Measurements from ENCODE around the gene AGRP.
"Not testable (repeated sequence)": the region's sequence is repeated elsewhere in the genome, so short reads cannot be mapped to it uniquely, and the experiment has no call there.

AGRP gene

DNA sequence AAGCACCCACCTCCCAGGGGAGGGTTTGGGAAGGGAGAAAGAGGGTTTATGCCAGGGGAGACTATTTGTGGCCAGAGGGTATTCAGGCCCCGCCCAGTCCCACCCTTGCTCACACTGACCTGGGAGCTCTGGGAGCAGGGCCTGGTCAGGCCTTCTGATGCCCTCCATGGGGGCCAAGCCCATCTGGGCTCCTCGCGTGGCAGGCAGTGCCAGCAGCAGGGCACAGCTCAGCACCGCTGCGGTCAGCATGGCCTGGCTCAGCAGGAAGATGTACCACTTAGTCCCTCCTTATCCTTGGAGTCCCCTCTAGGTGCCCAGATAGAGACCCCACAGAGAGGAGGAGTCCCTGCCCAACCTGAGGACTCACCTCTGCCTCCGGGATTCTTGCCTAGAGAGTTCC, at the start of gene AGRP:
Gene AGRP, minus strand, starts transcription at position 398 of the 400 bp plus-strand sequence. Its CDS starts 149 bp downstream, at position 249.
- no peak for DNase-seq

GRCh38 chr16:67531247-67531646, 47.9 kb upstream of the AGRP start:
- peak; percentile 70 for DNase-seq

- DNase-seq: peak; percentile 65
These were observed 46.9 kb upstream of the AGRP start for GRCh38 chr16:67530013-67530939.

DNA sequence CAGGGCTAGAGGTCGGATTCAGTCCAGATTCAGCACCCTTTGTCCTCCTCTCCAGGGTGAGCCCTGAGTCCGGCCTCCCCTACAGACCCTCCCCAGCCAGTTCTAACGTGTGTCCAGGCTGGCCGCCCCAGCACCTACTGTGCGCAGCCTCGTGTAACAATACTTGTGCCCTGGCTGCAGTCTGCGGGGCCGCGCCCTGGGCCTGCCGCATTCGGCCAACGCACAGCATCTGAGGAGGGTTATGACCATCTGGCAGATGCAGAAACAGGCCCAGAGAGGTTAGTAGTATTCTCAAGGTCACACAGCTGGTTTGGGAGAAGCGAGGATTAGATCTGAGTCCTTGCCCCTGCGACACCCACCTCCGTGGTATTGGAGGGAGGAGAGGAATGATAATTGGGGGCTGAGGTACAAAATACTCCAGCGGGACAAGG, 46.2 kb upstream of the AGRP start:
- no peak for DNase-seq

- peak; percentile 44 for DNase-seq
These were observed 45.7 kb upstream of the AGRP start for GRCh38 chr16:67528870-67529581.

GRCh38 chr16:67528222-67528869, 45.0 kb upstream of the AGRP start, which contains the start of gene RIPOR1:
Gene RIPOR1 (plus strand): TSS chr16:67528829. CDS start chr16:67538447, 9,618 bp downstream.
- peak; percentile 54 for DNase-seq

- no peak for DNase-seq
These were observed 42.9 kb upstream of the AGRP start for GRCh38 chr16:67526149-67526791.

GRCh38 chr16:67525176-67525860, 42.0 kb upstream of the AGRP start:
- DNase-seq: no peak

DNA sequence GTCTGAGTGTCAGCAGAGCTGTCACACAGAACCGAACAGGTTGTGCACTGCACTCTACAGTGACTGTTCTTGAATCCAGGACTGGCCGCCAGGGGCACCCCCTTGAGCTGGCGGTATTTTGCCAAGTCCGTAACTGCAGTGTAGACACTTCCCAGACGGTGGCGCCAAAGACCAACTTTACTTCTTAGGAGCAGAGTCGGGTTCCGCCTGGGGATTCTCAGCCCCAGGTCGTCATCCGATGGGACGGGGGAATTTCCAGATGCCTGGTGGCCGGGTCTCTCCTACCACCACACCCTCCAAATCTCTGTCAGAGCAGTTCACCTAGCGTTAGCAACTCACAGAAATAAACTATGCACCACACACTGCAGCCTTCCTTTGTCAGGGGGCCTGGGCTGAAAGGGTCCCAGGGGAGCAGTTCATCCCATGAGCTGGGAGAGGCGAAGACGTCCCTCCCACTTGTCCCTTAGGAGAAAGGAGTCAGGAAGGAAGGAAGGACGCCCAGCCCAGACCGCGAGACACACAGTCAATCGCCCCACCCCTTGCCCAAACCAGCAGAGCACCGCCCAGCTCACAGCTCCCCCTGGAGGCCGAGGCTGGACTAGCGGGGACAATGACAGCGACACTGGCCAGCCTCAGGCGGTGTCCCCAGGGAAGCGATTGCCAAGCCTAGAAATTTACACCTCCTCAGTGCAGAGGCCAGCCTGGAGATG, 37.9 kb upstream of the AGRP start:
- DNase-seq: peak; percentile 99

GRCh38 chr16:67519242-67519641, 35.9 kb upstream of the AGRP start:
- DNase-seq: no peak

DNA sequence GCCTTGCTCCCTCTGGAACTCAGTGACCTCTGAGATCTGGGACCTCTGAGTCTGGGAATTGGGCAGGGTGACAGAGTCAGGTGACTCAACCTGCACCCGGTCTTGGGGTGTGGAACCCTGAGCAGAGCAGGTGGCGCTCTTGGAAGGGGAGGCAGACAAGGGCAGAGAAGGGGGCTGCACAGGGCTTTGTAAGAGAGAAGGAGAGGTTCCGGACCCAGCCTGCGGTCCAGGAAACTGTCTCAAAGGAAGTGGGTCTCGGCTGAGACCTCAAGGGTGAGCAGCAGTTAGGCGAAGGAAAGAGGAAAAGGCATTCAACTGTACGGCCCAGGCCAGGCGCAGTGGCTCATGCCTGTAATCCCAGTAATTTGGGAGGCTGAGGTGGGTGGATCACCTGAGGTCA, 35.3 kb upstream of the AGRP start:
- DNase-seq: no peak

DNA sequence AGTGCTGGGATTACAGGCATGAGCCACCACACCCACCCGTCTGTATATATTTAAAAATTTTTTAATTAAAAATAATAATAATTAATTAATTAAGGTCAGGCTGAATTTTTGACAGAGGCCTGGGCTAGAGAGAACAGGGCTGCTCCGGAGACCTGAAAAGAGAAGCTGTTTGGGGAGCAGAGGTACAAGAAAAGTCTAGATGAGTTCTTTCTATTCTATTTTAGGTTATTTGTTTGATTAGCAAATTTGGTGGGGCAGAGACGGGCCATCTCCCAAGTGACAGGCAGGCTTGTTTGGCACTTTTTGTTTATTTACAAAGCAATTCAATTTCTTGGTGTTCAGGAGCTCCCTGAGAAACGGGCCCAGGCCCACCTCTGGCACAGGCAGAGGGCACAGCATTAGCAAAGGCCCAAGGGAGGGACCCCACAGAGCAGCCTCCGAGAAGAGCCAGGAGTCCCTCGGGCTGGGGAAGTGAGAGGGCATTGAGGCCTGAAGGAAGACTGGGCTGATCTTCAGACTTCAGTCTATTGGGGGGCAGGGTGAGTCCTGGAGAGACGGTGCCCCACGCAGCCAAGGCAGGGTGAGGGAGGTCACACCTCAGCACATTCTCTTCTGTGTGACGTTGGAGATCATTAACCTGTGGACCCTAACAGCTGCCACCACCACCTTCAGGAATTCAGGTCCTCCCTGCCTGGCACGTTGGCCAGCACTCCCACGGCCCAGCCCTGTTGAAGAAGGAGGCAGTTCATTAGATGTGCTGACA, 34.5 kb upstream of the AGRP start:
- no peak for DNase-seq

DNA sequence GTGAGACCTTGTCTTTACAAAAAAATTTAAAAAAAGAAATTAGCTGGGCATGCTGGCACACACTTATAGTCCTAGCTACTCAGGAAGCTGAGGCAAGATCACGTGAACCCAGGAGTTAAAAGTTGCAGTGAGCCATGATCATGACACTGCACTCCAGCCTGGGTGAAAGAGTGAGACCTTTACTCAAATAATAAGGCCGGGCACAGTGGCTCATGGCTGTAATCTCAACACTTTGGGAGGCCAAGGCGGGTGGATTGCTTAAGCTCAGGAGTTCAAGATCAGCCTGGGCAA, 33.8 kb upstream of the AGRP start:
- no peak for DNase-seq

GRCh38 chr16:67516296-67517154, 33.2 kb upstream of the AGRP start:
- peak; percentile 35 for DNase-seq

DNA sequence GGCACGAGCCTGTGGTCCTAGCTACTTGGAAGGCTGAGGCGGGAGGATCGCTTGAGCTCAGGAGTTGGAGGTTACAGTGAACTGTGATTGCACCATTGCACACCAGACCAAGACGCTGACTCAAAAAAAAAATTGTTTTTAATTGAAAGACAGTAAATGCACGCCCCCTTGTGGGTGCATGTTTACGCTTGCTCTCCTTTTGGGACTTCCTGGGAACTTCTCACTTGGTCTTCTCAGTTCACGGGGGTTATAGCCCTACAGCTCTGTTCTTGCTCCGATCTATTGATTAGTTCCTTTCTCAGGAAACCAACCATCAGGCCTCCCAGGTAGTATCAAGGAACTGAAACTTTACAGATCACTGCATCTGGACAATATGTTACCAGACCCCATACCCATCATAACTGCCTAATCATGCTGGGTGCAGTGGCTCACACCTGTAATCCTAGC, 31.1 kb upstream of the AGRP start:
- DNase-seq: peak; percentile 96

DNA sequence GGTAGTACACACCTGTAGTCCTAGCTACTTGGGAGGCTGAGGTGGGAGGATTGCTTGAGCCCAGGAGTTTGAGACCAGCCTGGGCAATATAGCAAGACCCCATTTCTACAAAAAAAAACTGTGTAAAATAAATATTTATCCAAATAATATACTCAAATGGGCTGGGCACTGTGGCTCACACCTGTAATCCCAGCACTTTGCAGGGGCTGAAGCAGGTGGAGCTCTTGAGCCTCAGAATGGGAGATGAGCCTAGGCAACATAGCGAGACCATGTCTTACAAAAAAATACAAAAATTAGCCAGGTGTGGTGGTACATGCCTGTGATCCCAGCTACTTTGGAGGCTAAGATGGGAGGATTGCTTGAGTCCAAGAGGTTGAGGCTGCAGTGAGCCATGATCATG, 30.5 kb upstream of the AGRP start:
- not testable (repeated sequence) for DNase-seq

DNA sequence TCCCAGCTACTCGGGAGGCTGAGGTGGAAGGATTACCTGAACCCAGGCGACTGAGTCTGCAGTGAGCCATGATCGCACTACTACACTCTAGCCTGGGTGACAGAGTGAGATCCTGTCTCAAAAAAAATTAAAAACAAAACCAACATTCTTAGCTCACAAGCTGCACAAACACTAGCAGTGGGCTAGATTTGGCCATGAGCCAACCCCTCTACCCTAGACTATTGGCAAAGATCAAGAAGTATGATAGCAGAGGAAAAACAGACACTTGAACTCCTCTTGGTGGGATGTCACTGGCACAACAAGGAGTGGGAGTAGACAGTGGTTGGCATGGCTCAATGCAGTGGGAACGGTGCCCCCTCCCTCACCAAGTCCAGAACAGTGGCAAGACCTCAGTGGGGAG, 25.7 kb upstream of the AGRP start:
- DNase-seq: no peak

GRCh38 chr16:67506468-67506867, 23.1 kb upstream of the AGRP start:
- no peak for DNase-seq
